HepG2 (cell line): ENCODE results near the gene HTR1D. TPM values are rescaled to one million over a fixed set of nuclear protein-coding genes. Genes with fewer than 3 reads are reported as not detected.

ENCODE experiments used
- CBFB ChIP-seq: sonication (generic); formaldehyde crosslinking; IDR thresholded peaks from 2 replicates; pipeline ENCODE4 v1.4.0; 2020; ENCODE audit warnings: missing genetic modification reagents
- ESRRA ChIP-seq: sonication (generic); formaldehyde crosslinking; IDR thresholded peaks from 2 replicates; pipeline ENCODE4 v1.5.1; 2020; ENCODE audit warnings: mild to moderate bottlenecking, low read depth, missing genetic modification reagents
- GLI4 ChIP-seq: sonication (generic); formaldehyde crosslinking; IDR thresholded peaks from 2 replicates; pipeline ENCODE4 v1.5.1; 2020; ENCODE audit warnings: missing genetic modification reagents, mild to moderate bottlenecking, moderate library complexity, borderline replicate concordance
- GMEB2 ChIP-seq: IDR thresholded peaks from 2 replicates; pipeline ENCODE4 v1.6.1; 2016; ENCODE audit warnings: missing biosample characterization, missing genetic modification reagents, low read depth
- HCFC1 ChIP-seq: fragments of 150-350 bp; IDR thresholded peaks from 2 replicates; pipeline ENCODE4 v1.6.1; 2014; ENCODE audit warnings: low read depth, low read length
- HMGA1 ChIP-seq: sonication (generic); formaldehyde crosslinking; conservative IDR thresholded peaks from 2 replicates; pipeline ENCODE4 v1.4.0; 2020; ENCODE audit warnings: missing genetic modification reagents
- HNF1B ChIP-seq: sonication (generic); formaldehyde crosslinking; IDR thresholded peaks from 2 replicates; pipeline ENCODE4 v1.5.1; 2020; ENCODE audit warnings: mild to moderate bottlenecking, moderate library complexity, missing genetic modification reagents
- KDM6A ChIP-seq: IDR thresholded peaks from 2 replicates; pipeline ENCODE4 v1.6.1; 2016; ENCODE audit warnings: low read depth
- PPARG ChIP-seq: conservative IDR thresholded peaks from 2 replicates; pipeline ENCODE4 v1.6.1; 2016; ENCODE audit warnings: missing biosample characterization, missing genetic modification reagents
- RELA ChIP-seq: sonication (generic); formaldehyde crosslinking; IDR thresholded peaks from 2 replicates; pipeline ENCODE4 v1.4.0; 2020; ENCODE audit warnings: missing genetic modification reagents
- RFX1 ChIP-seq: fragments of 450-650 bp; IDR thresholded peaks from 2 replicates; pipeline ENCODE4 v1.6.1; 2017
- TCF12 ChIP-seq, 2 experiments: fragments of 450-650 bp in 1 of 2; sonication (generic) in 1 of 2; formaldehyde crosslinking in 1 of 2; IDR thresholded peaks; 2 replicates each; pipeline versions ENCODE4 v1.6.1 to v1.8.0; 2017 to 2022; ENCODE audit warnings: antibody characterized with exemption in 1 of 2, mild to moderate bottlenecking in 1 of 2, missing genetic modification reagents in 1 of 2, moderate library complexity in 1 of 2
- THAP7 ChIP-seq: sonication (generic); formaldehyde crosslinking; IDR thresholded peaks from 2 replicates; pipeline ENCODE4 v1.8.1; 2023; ENCODE audit warnings: mild to moderate bottlenecking, missing genetic modification reagents
- THRA ChIP-seq: sonication (generic); formaldehyde crosslinking; IDR thresholded peaks from 2 replicates; pipeline ENCODE4 v1.4.0; 2020; ENCODE audit warnings: missing genetic modification reagents, borderline replicate concordance
- TIGD3 ChIP-seq: sonication (generic); formaldehyde crosslinking; IDR thresholded peaks from 2 replicates; pipeline ENCODE4 v1.5.1; 2020; ENCODE audit warnings: mild to moderate bottlenecking, missing genetic modification reagents, borderline replicate concordance
- TOPORS ChIP-seq: sonication (generic); formaldehyde crosslinking; IDR thresholded peaks from 2 replicates; pipeline ENCODE4 v1.8.0; 2023; ENCODE audit warnings: mild to moderate bottlenecking, missing genetic modification reagents
- ZNF143 ChIP-seq: sonication (generic); formaldehyde crosslinking; IDR thresholded peaks from 2 replicates; pipeline ENCODE4 v1.4.0; 2020; ENCODE audit warnings: missing genetic modification reagents
- ZNF335 ChIP-seq: sonication (generic); formaldehyde crosslinking; IDR thresholded peaks from 2 replicates; pipeline ENCODE4 v1.4.0; 2020; ENCODE audit warnings: missing genetic modification reagents
- ZNF350 ChIP-seq: sonication (generic); formaldehyde crosslinking; IDR thresholded peaks from 2 replicates; pipeline ENCODE4 v1.4.0; 2020; ENCODE audit warnings: mild to moderate bottlenecking, low read depth, missing genetic modification reagents, borderline replicate concordance
- ZNF441 ChIP-seq: sonication (generic); formaldehyde crosslinking; IDR thresholded peaks from 2 replicates; pipeline ENCODE4 v1.7.0; 2021; ENCODE audit warnings: missing genetic modification reagents, borderline replicate concordance
- ZNF549 ChIP-seq: sonication (generic); formaldehyde crosslinking; IDR thresholded peaks from 2 replicates; pipeline ENCODE4 v1.5.0; 2020; ENCODE audit warnings: missing genetic modification reagents
- ZNF615 ChIP-seq: sonication (generic); formaldehyde crosslinking; IDR thresholded peaks from 2 replicates; pipeline ENCODE4 v1.5.0; 2020; ENCODE audit warnings: mild to moderate bottlenecking, missing genetic modification reagents, borderline replicate concordance
- ZNF619 ChIP-seq: sonication (generic); formaldehyde crosslinking; IDR thresholded peaks from 2 replicates; pipeline ENCODE4 v1.4.0; 2020; ENCODE audit warnings: mild to moderate bottlenecking, missing genetic modification reagents
- ZNF839 ChIP-seq: sonication (generic); formaldehyde crosslinking; IDR thresholded peaks from 2 replicates; pipeline ENCODE4 v1.4.0; 2020; ENCODE audit warnings: missing genetic modification reagents, mild to moderate bottlenecking, borderline replicate concordance
- polyA plus RNA-seq, 8 experiments: library from polyadenylated mRNA; depleted of rRNA in 3 of 8; stranded (reverse) in 7 of 8; unstranded in 1 of 8; fragments of >200 nt; fragmentation: Illumina TruSeq in 4 of 8; extraction: Trizol in 4 of 8; gene quantifications; 2 replicates each; pipeline versions ENCODE4 v1.2.1 to v1.2.3, GENCODE V29; 2011 to 2016; ENCODE audit warnings: low read depth in 4 of 8, missing spikeins in 1 of 8, mixed read lengths in 1 of 8; ENCODE audit not compliant: insufficient read depth in 1 of 8
- total RNA-seq, 5 experiments: library from RNA; depleted of rRNA; stranded (reverse); fragments of >200 nt; fragmentation: Illumina TruSeq; extraction: Trizol; gene quantifications; 2 replicates each; pipeline ENCODE4 v1.2.3, GENCODE V29; 2016; ENCODE audit warnings: low read depth in 1 of 5

Gene HTR1D
- total and polyA plus RNA-seq, 2 of the 13 experiments (the other 11 are each of a cell fraction or from before 2014, with no cell fraction given): 0.04 to 0.07 TPM

- TF ChIP-seq ESRRA: peak; percentile 80
- no peak for TF ChIP-seq ZNF839 (CRISPR knock-in tag)
- peak; percentile 60; the same call in 1 of the 2 replicates for TF ChIP-seq ZNF350 (CRISPR knock-in tag)
- no peak for TF ChIP-seq TCF12 (IDR thresholded peaks at IDR 0.05)
- TF ChIP-seq TCF12 (CRISPR knock-in tag; IDR thresholded peaks at IDR 0.05): peak; percentile 86
- no peak for TF ChIP-seq RFX1
- peak; percentile 73; the same call in 1 of the 2 replicates for TF ChIP-seq TOPORS (CRISPR knock-in tag)
- no peak for TF ChIP-seq HCFC1
- peak; percentile 69 for TF ChIP-seq ZNF441 (CRISPR knock-in tag)
- TF ChIP-seq THRA (CRISPR knock-in tag): peak; percentile 78
- TF ChIP-seq HNF1B (CRISPR knock-in tag): peak; percentile 84
- TF ChIP-seq KDM6A (CRISPR knock-in tag): peak; percentile 83
- no peak for TF ChIP-seq ZNF619 (CRISPR knock-in tag)
- TF ChIP-seq PPARG (CRISPR knock-in tag): peak; percentile 66; the same call in 1 of the 2 replicates
- no peak for TF ChIP-seq RELA (CRISPR knock-in tag)
- no peak for TF ChIP-seq ZNF143
- TF ChIP-seq THAP7 (CRISPR knock-in tag): peak; percentile 63; the same call in 1 of the 2 replicates
- TF ChIP-seq ZNF615: no peak
- no peak for TF ChIP-seq ZNF335
- TF ChIP-seq GLI4: 0 out of 2 replicates have a peak, but pooled peaks have one; percentile 35
- TF ChIP-seq HMGA1: no peak
- no peak for TF ChIP-seq GMEB2
- TF ChIP-seq CBFB (CRISPR knock-in tag): no peak
- TF ChIP-seq TIGD3 (CRISPR knock-in tag): no peak
- TF ChIP-seq ZNF549 (CRISPR knock-in tag): no peak
Observed at GRCh38 chr1:23187637-23188036, 29.7 kb downstream of the HTR1D start (continued).
